ENCODE measurements around the gene TIGD6.

TIGD6 gene

DNA sequence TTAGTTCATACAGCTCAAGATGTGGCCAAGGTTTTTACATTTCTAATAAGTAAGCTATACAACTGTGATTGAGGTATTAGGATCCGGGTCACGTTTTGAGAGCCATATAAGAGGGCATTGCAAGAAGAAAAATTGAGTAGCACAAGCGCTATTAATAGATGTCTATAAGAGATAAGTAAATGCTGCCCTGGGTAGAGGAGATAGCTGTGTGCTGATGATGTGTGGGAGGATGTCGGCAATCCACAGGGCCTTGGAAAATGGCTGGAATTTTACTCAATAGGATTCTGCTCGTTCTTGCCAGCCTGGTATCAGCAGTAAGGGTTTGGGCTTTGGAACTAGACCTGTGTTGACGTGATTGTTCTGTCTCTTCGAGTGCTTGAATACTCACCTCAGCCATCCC is 44.3 kb upstream of the TIGD6 start:
- TF ChIP-seq, protein P1, sequence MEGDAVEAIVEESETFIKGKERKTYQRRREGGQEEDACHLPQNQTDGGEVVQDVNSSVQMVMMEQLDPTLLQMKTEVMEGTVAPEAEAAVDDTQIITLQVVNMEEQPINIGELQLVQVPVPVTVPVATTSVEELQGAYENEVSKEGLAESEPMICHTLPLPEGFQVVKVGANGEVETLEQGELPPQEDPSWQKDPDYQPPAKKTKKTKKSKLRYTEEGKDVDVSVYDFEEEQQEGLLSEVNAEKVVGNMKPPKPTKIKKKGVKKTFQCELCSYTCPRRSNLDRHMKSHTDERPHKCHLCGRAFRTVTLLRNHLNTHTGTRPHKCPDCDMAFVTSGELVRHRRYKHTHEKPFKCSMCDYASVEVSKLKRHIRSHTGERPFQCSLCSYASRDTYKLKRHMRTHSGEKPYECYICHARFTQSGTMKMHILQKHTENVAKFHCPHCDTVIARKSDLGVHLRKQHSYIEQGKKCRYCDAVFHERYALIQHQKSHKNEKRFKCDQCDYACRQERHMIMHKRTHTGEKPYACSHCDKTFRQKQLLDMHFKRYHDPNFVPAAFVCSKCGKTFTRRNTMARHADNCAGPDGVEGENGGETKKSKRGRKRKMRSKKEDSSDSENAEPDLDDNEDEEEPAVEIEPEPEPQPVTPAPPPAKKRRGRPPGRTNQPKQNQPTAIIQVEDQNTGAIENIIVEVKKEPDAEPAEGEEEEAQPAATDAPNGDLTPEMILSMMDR (IDR thresholded peaks at IDR 0.05; ENCODE audit: low read depth, low read length, poor library complexity, severe bottlenecking) = no peak
- no peak for TF ChIP-seq EZH2phosphoT487 (IDR thresholded peaks at IDR 0.05; ENCODE audit: borderline replicate concordance, low read length)
- Histone ChIP-seq H3K4me3 (ENCODE audit: low read length) (no peak overlapping the region), H4K20me1 (ENCODE audit: control insufficient read depth, insufficient read depth, low read depth, low read length) (peaks cover 3% of the 10 kb centered on the region; the same call in 1 of the 2 replicates)

DNA sequence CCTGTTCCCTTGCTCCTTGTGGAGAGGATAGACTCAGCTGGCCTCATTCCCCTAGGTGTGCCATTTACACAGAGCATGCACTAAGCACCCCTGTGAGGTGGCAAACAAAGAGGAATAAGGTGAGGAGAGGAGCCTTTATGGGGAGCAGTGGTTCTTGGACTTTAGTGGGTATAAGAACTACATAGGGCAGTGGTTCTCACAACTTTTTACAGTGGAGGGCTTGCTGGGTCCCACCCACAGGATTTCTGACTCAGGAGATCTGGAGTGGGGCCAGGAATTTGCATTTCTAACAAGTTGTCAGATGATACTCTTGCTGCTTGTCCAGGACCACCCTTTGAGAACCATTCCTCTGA is 43.9 kb upstream of the TIGD6 start:
- no peak overlapping the region for H3K27ac ChIP-seq (ENCODE audit: low read depth, low read length)
- no peak overlapping the region for H3K4me3 ChIP-seq (ENCODE audit: low read length)
- TF ChIP-seq, protein P1 (IDR thresholded peaks at IDR 0.05; ENCODE audit: low read depth, low read length, poor library complexity, severe bottlenecking) = no peak
- no peak for TF ChIP-seq EZH2phosphoT487 (IDR thresholded peaks at IDR 0.05; ENCODE audit: borderline replicate concordance, low read length)
- H3K4me1 ChIP-seq (ENCODE audit: control insufficient read depth, low read length) = no peaks in the 10 kb centered on the region
- no peaks in the 10 kb centered on the region for H3F3A ChIP-seq (ENCODE audit: control insufficient read depth, insufficient read depth)
- H3K36me3 ChIP-seq (ENCODE audit: control insufficient read depth, low read length) = peaks cover 88% of the 10 kb centered on the region
- no peaks in the 10 kb centered on the region for H3K79me2 ChIP-seq (ENCODE audit: control insufficient read depth, low read length)
- H3K27me3 ChIP-seq (ENCODE audit: control insufficient read depth, low read length) = no peaks in the 10 kb centered on the region
- no peaks in the 10 kb centered on the region for H3K9me3 ChIP-seq (ENCODE audit: control insufficient read depth, insufficient read depth, low read length)
- H4K20me1 ChIP-seq (ENCODE audit: control insufficient read depth, insufficient read depth, low read depth, low read length) = peaks cover 3% of the 10 kb centered on the region; the same call in 1 of the 2 replicates
- no peaks in the 10 kb centered on the region for H3K9me2 ChIP-seq (replicated peaks; ENCODE audit: control insufficient read depth, low read length)
- no peak overlapping the region for H3K4me2 ChIP-seq (ENCODE audit: low read length)

More for the DNA sequence above, 44.3 kb upstream of the TIGD6 start:
- Histone ChIP-seq H3K4me2 (ENCODE audit: low read length) (no peak overlapping the region), H3F3A (ENCODE audit: control insufficient read depth, insufficient read depth) (no peaks in the 10 kb centered on the region), H3K36me3 (ENCODE audit: control insufficient read depth, low read length) (peaks cover 90% of the 10 kb centered on the region), H3K9me3 (ENCODE audit: control insufficient read depth, insufficient read depth, low read length) (no peaks in the 10 kb centered on the region), H3K79me2 (ENCODE audit: control insufficient read depth, low read length) (no peaks in the 10 kb centered on the region), H3K27me3 (ENCODE audit: control insufficient read depth, low read length) (no peaks in the 10 kb centered on the region), H3K27ac (ENCODE audit: low read depth, low read length) (no peak overlapping the region), H3K4me1 (ENCODE audit: control insufficient read depth, low read length) (no peaks in the 10 kb centered on the region), H3K9me2 (replicated peaks; ENCODE audit: control insufficient read depth, low read length) (no peaks in the 10 kb centered on the region)

DNA sequence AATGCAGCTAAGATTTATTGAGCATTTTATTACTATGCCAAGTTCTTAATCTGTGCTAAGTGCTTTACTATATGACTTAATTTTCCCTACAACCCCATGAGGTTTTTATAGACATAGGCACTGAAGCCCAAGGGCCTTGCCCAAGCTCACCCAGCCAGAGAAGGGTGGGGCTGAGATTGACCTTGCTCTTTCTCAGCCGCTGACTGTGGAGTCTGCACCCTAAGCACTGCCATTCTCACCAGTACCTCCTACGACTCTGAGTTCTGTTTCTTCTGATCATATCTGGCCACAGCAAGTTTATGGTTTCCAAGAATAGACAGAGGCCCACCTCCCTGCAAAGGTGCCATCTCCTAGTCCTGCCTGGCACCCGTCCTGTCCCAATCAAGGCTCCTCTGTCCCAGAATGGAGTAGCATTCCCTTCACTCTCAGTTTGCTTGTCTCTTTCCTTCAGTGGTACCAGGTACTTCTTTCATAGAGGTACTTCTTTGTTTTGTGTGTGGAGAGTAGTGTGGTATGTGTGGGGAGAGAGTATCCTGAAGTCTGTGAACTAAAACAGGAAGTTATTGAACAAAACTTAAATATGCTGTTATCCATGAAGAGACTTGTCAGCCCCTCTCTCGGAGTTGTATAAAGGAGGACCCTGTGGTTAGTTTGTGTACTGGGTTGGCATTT is 43.3 kb upstream of the TIGD6 start:
- TF ChIP-seq EZH2phosphoT487 (IDR thresholded peaks at IDR 0.05; ENCODE audit: borderline replicate concordance, low read length) = no peak
- TF ChIP-seq, protein P1 (IDR thresholded peaks at IDR 0.05; ENCODE audit: low read depth, low read length, poor library complexity, severe bottlenecking) = no peak
- no peaks in the 10 kb centered on the region for H3K27me3 ChIP-seq (ENCODE audit: control insufficient read depth, low read length)
- H3K9me3 ChIP-seq (ENCODE audit: control insufficient read depth, insufficient read depth, low read length) = no peaks in the 10 kb centered on the region
- peaks cover 3% of the 10 kb centered on the region; the same call in 1 of the 2 replicates for H4K20me1 ChIP-seq (ENCODE audit: control insufficient read depth, insufficient read depth, low read depth, low read length)
- no peak overlapping the region for H3K4me2 ChIP-seq (ENCODE audit: low read length)
- H3K4me1 ChIP-seq (ENCODE audit: control insufficient read depth, low read length) = no peaks in the 10 kb centered on the region
- H3K27ac ChIP-seq (ENCODE audit: low read depth, low read length) = no peak overlapping the region
- H3K79me2 ChIP-seq (ENCODE audit: control insufficient read depth, low read length) = no peaks in the 10 kb centered on the region
- no peaks in the 10 kb centered on the region for H3K9me2 ChIP-seq (replicated peaks; ENCODE audit: control insufficient read depth, low read length)
- H3F3A ChIP-seq (ENCODE audit: control insufficient read depth, insufficient read depth) = no peaks in the 10 kb centered on the region
- H3K4me3 ChIP-seq (ENCODE audit: low read length) = no peak overlapping the region
- H3K36me3 ChIP-seq (ENCODE audit: control insufficient read depth, low read length) = peaks cover 87% of the 10 kb centered on the region

Data from DOHH2 (cell line).